ENCODE results near the gene EFNA5.

Gene EFNA5

DNA sequence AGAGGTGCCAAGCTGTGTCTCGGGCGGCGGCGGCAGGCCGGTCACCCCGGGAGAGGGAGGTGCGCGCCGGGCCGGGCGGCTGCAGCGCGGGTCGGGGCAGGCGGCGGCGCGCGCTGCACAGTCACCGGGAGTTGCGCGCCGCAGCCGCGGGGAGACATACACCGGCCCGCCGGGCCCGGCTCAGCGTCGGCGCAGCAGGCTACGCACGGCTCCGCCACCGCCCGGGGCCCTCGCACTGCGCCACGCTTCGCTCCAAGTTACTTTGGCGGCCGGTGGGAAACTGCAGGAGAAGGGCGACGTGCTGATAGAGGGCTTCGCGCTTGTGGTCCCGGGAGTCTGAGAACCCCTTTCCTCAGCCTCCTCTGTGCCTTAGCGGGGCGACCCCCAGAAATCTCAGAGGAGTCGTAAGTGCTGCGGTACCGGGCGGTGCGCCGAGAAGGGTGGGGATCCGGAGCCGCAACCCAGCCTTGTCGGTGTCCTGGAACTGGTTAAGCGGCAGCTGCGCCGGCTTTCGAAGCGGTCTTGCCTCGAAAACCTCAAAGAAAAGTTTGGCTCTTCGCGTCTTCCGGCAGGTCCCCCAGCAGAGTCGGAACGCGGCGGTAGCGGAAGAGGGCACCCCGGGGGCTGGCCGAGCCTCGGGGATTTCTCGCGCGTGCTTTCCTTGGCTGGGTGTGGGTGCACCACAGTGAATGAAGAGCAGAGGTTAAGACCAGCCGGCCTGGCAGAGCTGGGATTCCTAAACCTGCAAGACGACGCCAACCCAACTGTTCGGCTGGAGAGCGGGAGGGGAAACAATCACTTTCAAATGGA lies at the start of gene EFNA5:
Gene EFNA5 (minus strand): TSS at position 6 of the 810 bp plus-strand sequence.
- DNase-seq = peak; percentile 88

- no peak for DNase-seq
These were observed 48.4 kb upstream of the EFNA5 start for GRCh38 chr5:107719034-107719606.

GRCh38 chr5:107717816-107718215 lies 47.1 kb upstream of the EFNA5 start:
- DNase-seq = no peak

DNA sequence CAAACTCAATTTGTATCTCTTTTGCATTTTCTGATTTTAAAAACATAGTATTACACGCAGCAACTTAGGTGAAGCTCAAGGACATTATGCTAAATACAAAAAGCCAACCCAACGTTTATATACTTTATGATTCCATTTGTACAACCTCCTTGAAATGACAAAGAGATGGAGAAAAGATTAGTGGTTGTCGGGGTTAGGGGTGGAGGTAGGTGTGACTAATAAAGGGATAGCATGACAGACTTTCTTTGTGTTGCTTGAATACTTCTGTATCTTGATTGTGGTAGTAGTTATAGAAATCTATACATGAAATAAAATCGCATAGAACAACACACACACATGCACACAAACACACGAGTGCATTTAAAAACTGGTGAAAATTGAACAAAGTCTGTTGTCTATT lies 42.5 kb upstream of the EFNA5 start:
- DNase-seq = no peak

- no peak for DNase-seq
These were observed 41.7 kb upstream of the EFNA5 start for GRCh38 chr5:107712359-107712870.

DNA sequence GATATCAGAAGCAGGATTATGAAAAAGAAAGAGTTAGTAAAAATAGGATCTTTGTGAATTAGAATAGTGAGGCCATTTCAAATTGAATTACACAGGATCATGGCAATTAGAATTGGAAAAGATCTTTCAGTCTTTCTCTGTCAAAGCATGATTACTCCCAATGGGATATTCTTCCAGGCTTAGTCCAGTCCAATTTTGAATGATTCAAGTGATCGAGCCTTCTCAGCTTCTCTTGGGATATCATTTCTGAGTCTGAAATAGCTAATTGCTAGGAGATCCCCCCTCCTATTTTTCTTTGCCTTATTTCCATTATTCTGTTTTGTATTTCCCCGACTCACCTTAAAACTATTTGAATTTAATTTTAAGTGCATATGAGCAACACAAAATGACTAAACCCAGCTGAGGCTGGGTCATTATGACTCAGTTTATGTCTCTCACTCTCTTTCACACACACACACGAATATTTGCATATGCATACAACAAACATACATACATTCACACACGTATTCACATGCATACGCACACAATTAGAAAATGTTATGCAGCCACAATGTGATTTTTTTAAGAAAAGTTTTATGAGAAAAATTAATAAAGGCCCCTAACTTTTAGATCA lies 34.8 kb upstream of the EFNA5 start:
- peak; percentile 11 for DNase-seq

DNA sequence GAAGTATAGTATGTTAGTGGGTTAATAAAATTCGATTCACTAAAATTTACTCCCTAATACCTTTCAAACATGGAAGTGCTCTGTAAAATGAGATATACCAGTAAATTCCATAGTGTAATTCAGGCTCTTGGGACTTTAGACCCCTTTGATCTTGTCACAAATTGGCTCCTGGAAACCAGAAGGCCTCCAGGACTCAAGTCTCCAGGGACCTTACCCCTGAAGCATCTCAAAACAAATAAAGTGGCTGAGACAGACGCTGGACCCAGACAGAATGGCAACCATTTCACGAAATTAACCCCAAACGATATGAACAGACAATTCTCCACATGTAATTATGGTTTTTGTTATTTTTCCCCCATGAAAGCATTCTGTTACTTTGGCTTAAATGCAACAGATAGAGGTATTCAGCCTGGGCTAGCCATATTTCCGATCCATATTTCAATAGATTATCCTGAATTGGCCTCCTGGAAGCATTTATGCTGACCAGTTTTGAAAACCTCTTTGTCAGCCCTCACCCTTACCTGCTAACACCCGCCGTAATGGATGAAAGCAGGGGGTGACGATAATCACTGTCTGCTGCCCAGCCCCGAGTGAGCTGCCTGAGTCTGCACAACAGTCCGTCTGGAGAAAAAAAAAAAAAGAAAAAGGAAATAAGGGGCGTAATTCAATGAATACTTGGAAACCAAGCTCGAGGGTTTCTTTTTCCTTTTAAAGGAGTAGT lies 34.1 kb upstream of the EFNA5 start:
- DNase-seq = peak; percentile 38

DNA sequence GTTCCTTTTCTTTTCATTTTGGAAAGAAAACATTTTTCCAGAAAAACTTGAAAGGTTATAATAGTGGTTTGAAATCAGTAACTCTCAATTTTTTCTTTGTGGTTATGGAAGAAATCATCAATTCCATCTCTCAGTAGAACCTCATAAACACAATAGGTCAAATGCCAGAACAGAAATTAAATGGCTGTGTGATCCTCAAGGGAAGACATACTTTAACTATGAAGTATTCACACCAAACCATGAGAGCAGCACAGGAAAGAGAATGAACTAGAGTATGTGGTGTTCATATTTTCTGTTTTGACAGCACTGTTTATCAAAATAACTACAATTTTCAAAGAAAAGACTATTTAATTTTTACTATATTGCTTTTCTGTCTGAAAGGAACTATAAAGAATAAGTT lies 29.7 kb upstream of the EFNA5 start:
- DNase-seq = no peak

DNA sequence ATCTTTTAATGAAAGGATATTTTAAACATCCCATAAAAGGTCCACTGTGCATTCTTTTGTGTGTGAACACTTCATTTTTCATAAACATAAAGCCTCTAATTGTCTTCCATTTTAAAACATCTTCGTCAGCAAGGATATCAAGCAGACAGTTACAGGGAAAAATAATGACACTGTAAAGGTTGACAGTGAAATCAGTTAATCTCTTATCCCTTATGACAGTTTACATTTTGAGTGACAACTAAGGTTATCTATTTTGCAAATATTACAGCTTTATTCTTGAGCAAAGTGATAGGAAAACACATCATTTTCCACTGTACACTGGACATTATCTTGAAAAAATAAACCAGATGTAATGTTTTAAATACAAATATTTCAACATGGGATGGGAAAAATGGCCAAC lies 28.7 kb upstream of the EFNA5 start:
- DNase-seq = no peak

DNA sequence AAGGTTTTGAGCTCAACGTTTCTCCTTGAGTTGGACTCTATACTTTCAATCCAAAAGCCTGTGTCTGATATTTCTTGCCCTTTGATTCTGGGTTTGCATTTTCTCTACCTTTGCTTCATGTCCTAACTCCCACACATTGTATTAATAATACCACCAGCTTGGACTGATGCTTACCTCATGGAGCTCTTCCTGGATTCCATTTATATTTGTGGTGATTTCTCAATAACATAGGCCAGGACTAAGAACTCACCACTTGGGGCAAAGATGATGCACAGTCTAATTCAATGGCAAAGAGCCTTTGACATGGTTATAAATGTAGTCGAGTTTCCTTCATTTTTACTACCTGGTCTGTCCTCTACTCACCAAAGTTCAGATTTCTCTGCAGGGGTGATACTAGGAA lies 27.5 kb upstream of the EFNA5 start:
- DNase-seq = no peak

- DNase-seq = no peak
These were observed 25.8 kb upstream of the EFNA5 start for GRCh38 chr5:107696498-107696897.

GRCh38 chr5:107696080-107696479 lies 25.3 kb upstream of the EFNA5 start:
- no peak for DNase-seq

DNA sequence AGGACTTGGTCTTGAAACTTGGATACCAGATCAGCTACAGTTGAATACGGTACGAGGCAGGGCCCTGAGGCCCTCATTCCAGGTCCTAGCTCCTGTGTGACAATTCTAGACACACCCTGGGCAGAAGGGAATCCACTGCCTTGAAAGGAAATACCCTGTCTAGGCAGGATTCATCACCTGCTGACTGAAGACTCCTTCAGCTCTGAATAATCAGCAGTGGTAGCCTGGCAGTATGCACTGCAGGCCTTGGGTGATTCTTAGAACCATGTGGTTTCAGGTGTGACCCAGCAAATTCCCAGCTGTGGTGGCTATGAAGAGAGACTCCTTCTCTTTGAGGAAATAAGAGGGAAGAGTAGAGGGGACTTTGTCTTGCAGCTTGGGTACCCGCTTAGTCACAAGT lies 17.2 kb upstream of the EFNA5 start:
- DNase-seq = no peak

DNA sequence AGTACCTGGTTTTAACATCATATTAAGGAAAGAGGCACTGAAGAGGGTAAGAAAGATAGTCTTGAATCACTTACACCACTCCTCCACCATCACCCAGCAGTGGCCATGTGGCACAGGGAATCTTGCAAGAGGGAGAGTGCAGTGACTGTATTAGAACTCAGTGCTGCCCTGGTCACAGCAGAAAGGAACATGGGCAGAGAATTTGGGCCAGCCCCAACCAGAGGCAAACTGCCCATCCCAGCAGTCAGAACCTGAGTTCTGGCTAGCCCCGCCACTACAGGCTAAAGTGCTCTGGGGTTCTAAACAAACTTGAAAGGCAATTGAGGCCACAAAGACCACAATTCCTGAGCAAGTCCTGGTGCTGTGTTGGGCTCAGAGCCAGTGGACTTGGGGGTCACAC lies 16.7 kb upstream of the EFNA5 start:
- no peak for DNase-seq

GRCh38 chr5:107682533-107682932 lies 11.8 kb upstream of the EFNA5 start:
- no peak for DNase-seq

DNA sequence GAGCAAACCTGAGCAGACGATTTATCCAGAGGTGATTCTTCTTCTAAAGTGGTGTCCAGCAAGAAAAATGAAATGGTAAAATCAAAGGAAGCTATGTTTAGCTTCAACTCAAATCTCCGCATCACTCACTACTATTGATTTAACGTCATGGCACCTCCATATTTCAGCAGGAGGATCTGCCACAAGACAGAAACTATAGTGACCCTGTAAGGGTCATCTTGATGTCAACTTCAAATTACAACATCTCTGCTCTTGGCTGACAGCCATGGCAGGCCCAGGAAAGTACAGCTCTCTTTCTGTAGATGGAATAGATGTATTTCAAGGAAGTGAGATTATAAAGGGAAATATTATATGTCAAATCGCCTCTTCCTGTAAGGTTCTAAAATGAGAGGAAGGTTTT lies 10.1 kb upstream of the EFNA5 start:
- DNase-seq = no peak

DNA sequence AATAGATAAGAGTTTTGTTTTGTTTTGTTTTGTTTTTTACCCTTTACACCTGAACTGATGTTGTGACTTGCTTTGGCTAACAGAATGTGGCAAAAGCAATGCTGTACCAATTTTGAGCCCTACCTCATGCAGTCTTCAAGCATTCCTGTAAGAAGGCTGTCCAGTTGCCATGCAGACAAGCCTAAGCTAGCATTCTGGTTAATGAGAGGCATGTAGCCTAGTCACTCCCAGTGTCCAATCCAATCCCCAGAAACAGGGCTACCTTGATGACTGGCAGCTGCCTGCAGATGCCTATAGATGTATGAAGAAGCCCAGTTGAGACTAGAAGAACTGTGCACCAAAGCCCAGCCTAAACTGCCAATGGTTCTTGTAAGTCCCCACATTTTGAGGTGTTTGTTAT lies 9.4 kb upstream of the EFNA5 start:
- DNase-seq = no peak

DNA sequence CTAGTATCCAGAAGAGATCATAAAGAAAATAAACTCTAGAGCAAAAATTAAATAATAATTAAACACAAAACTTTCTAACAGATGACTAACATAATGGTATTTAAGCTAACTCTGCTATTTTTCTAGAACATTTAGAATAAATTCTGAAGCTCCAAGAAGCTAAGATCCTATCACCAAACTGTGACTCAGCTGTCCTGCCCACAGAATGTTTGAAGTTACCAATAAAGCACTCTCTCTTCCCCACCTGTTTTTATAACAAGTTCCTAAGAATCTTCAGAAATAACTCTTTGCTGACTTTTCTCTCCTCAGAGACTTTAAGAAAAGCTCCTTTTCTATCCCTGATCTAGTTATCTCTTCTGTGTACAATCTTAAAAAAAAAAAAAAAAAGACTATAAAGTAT lies 6.0 kb upstream of the EFNA5 start:
- no peak for DNase-seq

- DNase-seq = no peak
These were observed 4.5 kb upstream of the EFNA5 start for GRCh38 chr5:107675201-107675600.

GRCh38 chr5:107674655-107675054 lies 3.9 kb upstream of the EFNA5 start:
- DNase-seq = no peak

DNA sequence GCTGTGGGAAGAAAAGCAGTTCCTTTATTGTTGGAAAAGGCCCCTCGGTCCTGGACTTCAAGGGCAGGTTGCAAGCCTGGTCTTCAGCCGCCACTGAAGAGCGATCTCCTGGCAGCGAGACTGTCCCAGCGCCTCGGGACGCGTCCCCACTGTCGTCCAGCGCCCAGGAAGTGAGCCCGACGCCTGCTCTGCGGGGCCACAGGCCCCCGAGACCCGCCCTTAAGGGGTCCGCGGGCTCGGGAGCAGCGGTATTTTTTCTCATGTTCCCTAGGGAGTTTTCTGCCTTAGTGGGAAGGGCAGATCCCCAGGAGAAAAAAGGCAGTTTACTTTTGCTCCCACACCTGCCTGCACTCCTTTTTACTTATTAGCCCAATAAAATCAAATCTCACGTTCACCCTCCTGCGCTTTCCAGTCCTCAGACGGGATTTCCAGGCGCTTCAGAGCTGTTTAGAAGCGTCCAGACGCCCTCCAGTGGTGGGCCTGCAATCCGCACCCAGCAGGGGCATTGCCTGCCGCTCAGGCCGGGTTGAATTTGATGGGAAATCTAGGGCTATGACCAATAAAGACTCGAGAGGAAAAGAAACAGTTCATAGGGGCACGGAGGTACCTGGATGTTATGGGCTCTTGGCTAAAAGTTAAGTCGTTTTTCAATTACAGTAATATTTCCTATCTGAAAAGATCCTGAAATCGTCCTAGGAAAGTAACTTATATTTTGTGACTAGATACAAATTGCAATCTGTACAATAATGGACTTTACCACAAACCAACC lies 2.8 kb upstream of the EFNA5 start:
- DNase-seq = peak; percentile 93

GRCh38 chr5:107673039-107673367 lies 2.3 kb upstream of the EFNA5 start:
- DNase-seq = peak; percentile 89

All from retina (tissue), 1 donor.